Limb (tissue), 2 donors: ENCODE results near the gene ATP13A3.

Experiments
- DNase-seq, 2 donors: peaks; one replicate each; pipeline ENCODE4 v3.0.0-alpha.2; 2016; ENCODE audit errors: extremely low spot score in 2 of 2

The ATP13A3 gene

GRCh38 chr3:194476784-194477183 is 10.0 kb downstream of the ATP13A3 start:
- no peak for DNase-seq

GRCh38 chr3:194475978-194476377 is 10.8 kb downstream of the ATP13A3 start:
- no peak for DNase-seq

- no peak for DNase-seq
Measured at GRCh38 chr3:194475138-194475932, 11.5 kb downstream of the ATP13A3 start.

- DNase-seq, result no peak
Measured at GRCh38 chr3:194474675-194475074, 12.1 kb downstream of the ATP13A3 start.

- DNase-seq, result peak in 1 of 2 donors; percentile 87
Measured at GRCh38 chr3:194472290-194472920, 14.4 kb downstream of the ATP13A3 start.

- no peak for DNase-seq
Measured at GRCh38 chr3:194471863-194472262, 14.9 kb downstream of the ATP13A3 start.

GRCh38 chr3:194470615-194471014 is 16.2 kb downstream of the ATP13A3 start:
- no peak for DNase-seq

GRCh38 chr3:194469977-194470376 is 16.8 kb downstream of the ATP13A3 start:
- no peak for DNase-seq

GRCh38 chr3:194468086-194468485 is 18.7 kb downstream of the ATP13A3 start:
- DNase-seq, result no peak

- DNase-seq, result no peak
Measured at GRCh38 chr3:194466761-194467356, 19.9 kb downstream of the ATP13A3 start.

- no peak for DNase-seq
Measured at GRCh38 chr3:194465920-194466570, 20.8 kb downstream of the ATP13A3 start.

GRCh38 chr3:194465246-194465645 is 21.6 kb downstream of the ATP13A3 start:
- DNase-seq, result no peak

- DNase-seq, result no peak
Measured at GRCh38 chr3:194464692-194465091, 22.1 kb downstream of the ATP13A3 start.

- no peak for DNase-seq
Measured at GRCh38 chr3:194462936-194463335, 23.9 kb downstream of the ATP13A3 start.

GRCh38 chr3:194460566-194460965 is 26.2 kb downstream of the ATP13A3 start:
- no peak for DNase-seq

- no peak for DNase-seq
Measured at GRCh38 chr3:194458131-194458530, 28.7 kb downstream of the ATP13A3 start.

GRCh38 chr3:194455481-194455880 is 31.3 kb downstream of the ATP13A3 start:
- DNase-seq, result no peak

- no peak for DNase-seq
Measured at GRCh38 chr3:194450341-194450740, 36.5 kb downstream of the ATP13A3 start.

GRCh38 chr3:194449913-194450312 is 36.9 kb downstream of the ATP13A3 start:
- no peak for DNase-seq

GRCh38 chr3:194447657-194448056 is 39.1 kb downstream of the ATP13A3 start:
- DNase-seq, result no peak

GRCh38 chr3:194447161-194447560 is 39.6 kb downstream of the ATP13A3 start:
- no peak for DNase-seq

GRCh38 chr3:194446754-194447153 is 40.0 kb downstream of the ATP13A3 start:
- no peak for DNase-seq
